ENCODE data around the gene RITA1. TPM values are rescaled to one million over a fixed set of nuclear protein-coding genes. Genes with fewer than 3 reads are reported as not detected.

RITA1 gene
- total RNA-seq, 2 donors from 2014 or later, result 12.2 to 26.9 TPM

GRCh38 chr12:113144806-113145205 lies 40.7 kb upstream of the RITA1 start:
- DNase-seq (ENCODE audit: low spot score) (no peak), ATAC-seq (ENCODE audit: insufficient number of reproducible peaks, low FRiP score, low read depth) (no peak)
- H3K4me1 ChIP-seq (ENCODE audit: control insufficient read depth in 1 of 2, low read depth in 2 of 2), result peaks cover 0 to 4% of the 10 kb centered on the region in 2 donors
- H3K27ac ChIP-seq, result no peak overlapping the region
- peaks cover 3% of the 10 kb centered on the region for H3K9me3 ChIP-seq
- H3K4me3 ChIP-seq, result no peak overlapping the region
- no peaks in the 10 kb centered on the region for H3K36me3 ChIP-seq
- H3K27me3 ChIP-seq (replicated peaks; ENCODE audit: insufficient read depth), result no peaks in the 10 kb centered on the region
- no peak for TF ChIP-seq CTCF (IDR thresholded peaks at IDR 0.05)

- DNase-seq (ENCODE audit: low spot score), result no peak
- ATAC-seq (ENCODE audit: insufficient number of reproducible peaks, low FRiP score, low read depth), result no peak
Observed at GRCh38 chr12:113145720-113146551, 39.6 kb upstream of the RITA1 start.

GRCh38 chr12:113146999-113147398 lies 38.5 kb upstream of the RITA1 start:
- no peak for ATAC-seq (ENCODE audit: insufficient number of reproducible peaks, low FRiP score, low read depth)
- no peak for TF ChIP-seq CTCF (IDR thresholded peaks at IDR 0.05)
- peaks cover 3% of the 10 kb centered on the region for H3K9me3 ChIP-seq

More at GRCh38 chr12:113145720-113146551, 39.6 kb upstream of the RITA1 start:
- peaks cover 3% of the 10 kb centered on the region for H3K9me3 ChIP-seq
- no peaks in the 10 kb centered on the region for H3K27me3 ChIP-seq (replicated peaks; ENCODE audit: insufficient read depth)
- no peaks in the 10 kb centered on the region for H3K36me3 ChIP-seq
- H3K4me3 ChIP-seq, result no peak overlapping the region
- TF ChIP-seq CTCF (IDR thresholded peaks at IDR 0.05), result no peak
- H3K4me1 ChIP-seq (ENCODE audit: control insufficient read depth in 1 of 2, low read depth in 2 of 2), result peaks cover 0 to 4% of the 10 kb centered on the region in 2 donors
- H3K27ac ChIP-seq, result no peak overlapping the region

GRCh38 chr12:113149361-113150150 lies 36.0 kb upstream of the RITA1 start, which contains the start of gene CFAP73:
Gene CFAP73, plus strand, starts transcription at chr12:113149724. Its CDS starts 134 bp downstream, at chr12:113149858.
- Histone ChIP-seq H3K36me3 (no peaks in the 10 kb centered on the region), H3K4me3 (no peak within 1 kb of the TSS), H3K27me3 (replicated peaks; ENCODE audit: insufficient read depth) (no peaks in the 10 kb centered on the region), H3K4me1 (ENCODE audit: control insufficient read depth in 1 of 2, low read depth in 2 of 2) (peaks cover 9 to 24% of the 10 kb centered on the region in 2 donors), H3K9me3 (peaks cover 3% of the 10 kb centered on the region), H3K27ac (no peak within 1 kb of the TSS)
- DNase-seq (ENCODE audit: low spot score), result no peak
- no peak for ATAC-seq (ENCODE audit: insufficient number of reproducible peaks, low FRiP score, low read depth)
- TF ChIP-seq CTCF (IDR thresholded peaks at IDR 0.05), result no peak

More at GRCh38 chr12:113146999-113147398, 38.5 kb upstream of the RITA1 start:
- Histone ChIP-seq H3K27me3 (replicated peaks; ENCODE audit: insufficient read depth) (no peaks in the 10 kb centered on the region), H3K4me3 (no peak overlapping the region), H3K4me1 (ENCODE audit: control insufficient read depth in 1 of 2, low read depth in 2 of 2) (peaks cover 0 to 4% of the 10 kb centered on the region in 2 donors), H3K36me3 (no peaks in the 10 kb centered on the region), H3K27ac (no peak overlapping the region)
- DNase-seq (ENCODE audit: low spot score), result no peak

GRCh38 chr12:113151655-113152054 lies 33.9 kb upstream of the RITA1 start:
- DNase-seq (ENCODE audit: low spot score) (no peak), ATAC-seq (ENCODE audit: insufficient number of reproducible peaks, low FRiP score, low read depth) (no peak)
- H3K9me3 ChIP-seq, result peaks cover 3% of the 10 kb centered on the region
- no peaks in the 10 kb centered on the region for H3K36me3 ChIP-seq
- TF ChIP-seq CTCF (IDR thresholded peaks at IDR 0.05), result no peak
- H3K27me3 ChIP-seq (replicated peaks; ENCODE audit: insufficient read depth), result no peaks in the 10 kb centered on the region
- peaks cover 9 to 28% of the 10 kb centered on the region in 2 donors for H3K4me1 ChIP-seq (ENCODE audit: control insufficient read depth in 1 of 2, low read depth in 2 of 2)
- H3K4me3 ChIP-seq, result no peak overlapping the region
- H3K27ac ChIP-seq, result no peak overlapping the region
